Activated naive CD8-positive, alpha-beta T cell treated with anti-CD3 and anti-CD28 coated beads, Interleukin-2, amount 50 U/mL, for 16 hours (primary cell): ENCODE results near the gene GABPA.
"Not testable (repeated sequence)": the region's sequence is repeated elsewhere in the genome, so short reads cannot be mapped to it uniquely, and the experiment has no call there.

Source experiments
- DNase-seq: peaks from one replicate; pipeline ENCODE4 v3.0.0-alpha.2; 2020; ENCODE audit warnings: low read depth, low spot score

The GABPA gene

GRCh38 chr21:25734904-25735645 lies at the start of gene GABPA, which contains the start of gene ATP5PF:
GABPA (plus strand) TSS chr21:25734972; CDS start chr21:25741599, 6,627 bp downstream.
ATP5PF (minus strand) TSS chr21:25734904; CDS start chr21:25729794, 5,110 bp downstream.
- peak; percentile 94 for DNase-seq

GRCh38 chr21:25687787-25688186 lies 47.0 kb upstream of the GABPA start:
- no peak for DNase-seq

- DNase-seq, result no peak
These were observed 46.3 kb upstream of the GABPA start for GRCh38 chr21:25688275-25689155.

- DNase-seq, result no peak
These were observed 45.5 kb upstream of the GABPA start for GRCh38 chr21:25689226-25689625.

GRCh38 chr21:25691976-25692375 lies 42.8 kb upstream of the GABPA start:
- no peak for DNase-seq

GRCh38 chr21:25695461-25695860 lies 39.3 kb upstream of the GABPA start:
- not testable (repeated sequence) for DNase-seq

DNA sequence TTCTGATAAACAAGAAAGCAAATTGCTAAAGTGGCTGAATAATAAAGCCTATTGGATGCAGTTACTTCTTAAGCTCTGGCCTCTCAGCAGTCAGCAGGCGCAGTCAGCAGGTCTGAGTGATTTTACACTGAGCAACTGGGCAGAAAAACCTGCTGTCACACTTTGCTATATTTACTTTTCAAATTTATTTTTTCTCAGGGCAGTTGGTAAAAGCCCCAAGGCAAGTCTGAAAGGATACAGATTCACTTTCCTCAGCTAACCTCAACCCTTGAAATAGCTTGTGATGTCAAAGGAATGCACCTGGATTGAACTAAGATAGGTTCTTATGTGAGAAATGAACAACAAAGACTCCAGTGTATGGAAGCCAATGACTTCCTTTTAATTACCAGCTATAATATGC lies 34.0 kb upstream of the GABPA start:
- DNase-seq, result no peak

DNA sequence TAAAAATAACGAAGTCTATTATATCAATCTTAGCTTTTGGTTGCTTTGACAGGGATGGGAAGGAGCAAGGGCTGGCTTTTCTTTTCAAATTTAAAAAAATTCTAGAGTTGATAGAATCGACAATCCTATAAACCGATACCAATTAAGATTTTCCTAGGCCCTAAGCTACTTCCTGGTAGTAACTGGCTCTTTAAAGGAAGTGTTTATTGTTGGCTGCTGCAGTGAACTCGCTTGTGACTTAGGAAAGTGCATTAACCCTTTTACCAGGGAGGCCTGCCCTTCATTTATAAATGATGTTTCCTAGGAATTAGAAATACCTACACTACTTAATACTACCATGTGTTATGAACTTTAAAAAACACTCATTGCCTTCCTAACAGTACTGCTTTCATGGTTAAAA lies 33.2 kb upstream of the GABPA start:
- DNase-seq, result no peak

DNA sequence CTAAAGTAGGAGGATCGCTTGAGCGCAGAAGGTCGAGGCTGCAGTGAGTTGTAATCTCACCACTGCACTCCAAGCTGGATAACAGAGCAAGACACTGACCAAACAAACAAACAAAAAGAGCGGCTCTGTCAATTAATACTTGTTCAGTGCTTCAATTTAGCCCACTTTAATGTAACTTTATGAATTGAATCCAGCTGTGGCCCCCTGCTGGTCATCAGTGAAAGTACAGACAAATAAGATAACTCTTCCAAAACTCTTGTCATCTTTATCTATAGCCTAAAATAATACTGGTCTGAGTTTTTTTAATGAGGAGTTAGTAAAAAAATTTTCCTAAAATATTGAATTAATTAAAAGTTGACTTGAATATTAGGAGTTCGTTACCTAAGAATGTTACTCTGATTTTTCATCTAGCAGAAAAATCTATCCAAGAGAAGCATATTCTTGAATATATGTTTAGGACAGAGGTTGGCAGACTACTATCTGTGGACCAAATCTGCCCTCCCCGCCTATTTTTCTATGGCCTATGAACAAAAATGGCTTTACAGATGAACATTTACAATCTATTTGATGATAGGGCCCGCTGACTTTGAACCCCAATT lies 26.2 kb upstream of the GABPA start:
- DNase-seq, result peak; percentile 6

- no peak for DNase-seq
These were observed 25.0 kb upstream of the GABPA start for GRCh38 chr21:25709684-25710265.

- no peak for DNase-seq
These were observed 24.2 kb upstream of the GABPA start for GRCh38 chr21:25710550-25710949.

- not testable (repeated sequence) for DNase-seq
These were observed 20.7 kb upstream of the GABPA start for GRCh38 chr21:25714066-25714465.

- no peak for DNase-seq
These were observed 17.2 kb upstream of the GABPA start for GRCh38 chr21:25717491-25718147.

DNA sequence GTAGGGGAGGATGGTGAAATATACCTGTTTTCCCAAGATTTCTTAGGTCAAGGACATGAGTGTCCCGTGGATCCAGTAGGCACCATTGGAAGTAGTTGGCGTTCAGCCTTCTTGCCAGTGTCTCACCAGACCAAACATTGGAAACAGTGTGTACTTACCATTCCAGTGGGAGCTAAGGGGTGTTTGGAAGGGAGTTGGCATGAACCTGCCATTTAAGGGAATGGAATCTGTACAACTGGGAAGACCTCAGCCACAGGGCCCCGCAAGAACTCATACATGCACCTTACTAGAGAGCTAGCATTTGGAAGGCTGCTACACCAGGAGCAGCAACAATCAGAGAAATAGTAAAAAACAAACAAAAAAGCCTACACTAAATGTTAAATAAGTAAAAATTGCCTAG lies 12.8 kb upstream of the GABPA start:
- no peak for DNase-seq

- no peak for DNase-seq
These were observed 12.1 kb upstream of the GABPA start for GRCh38 chr21:25722631-25723030.

DNA sequence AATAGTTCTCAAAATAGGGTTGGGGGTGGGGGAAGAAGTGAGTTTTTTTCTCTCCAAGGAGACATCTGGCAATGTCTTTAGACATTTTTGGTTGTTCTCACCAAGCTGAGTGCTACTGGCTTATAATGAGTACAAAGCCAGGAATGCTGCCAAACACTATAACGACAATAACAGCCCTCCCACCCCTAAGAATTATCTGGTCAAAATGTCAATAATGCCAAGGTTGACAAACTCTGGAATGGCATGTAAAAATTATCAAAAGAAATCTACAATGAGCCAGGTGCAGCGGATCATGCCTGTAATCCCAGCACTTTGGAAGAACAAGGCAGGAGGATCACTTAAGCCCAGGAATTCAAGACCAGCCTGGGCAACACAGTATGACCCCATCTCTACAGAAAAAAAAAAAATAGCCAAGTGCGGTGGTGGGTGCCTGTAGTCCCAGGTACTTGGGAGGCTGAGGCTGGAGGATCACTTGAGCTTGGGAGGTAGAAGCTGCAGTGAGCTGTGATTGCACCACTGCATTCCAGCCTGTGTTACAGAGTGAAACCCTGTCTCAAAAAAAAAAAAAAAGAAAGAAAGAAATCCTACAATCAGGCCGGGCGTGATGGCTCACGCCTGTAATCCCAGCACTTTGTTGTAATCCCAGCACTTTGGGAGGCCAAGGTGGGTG lies 2.5 kb upstream of the GABPA start:
- no peak for DNase-seq

DNA sequence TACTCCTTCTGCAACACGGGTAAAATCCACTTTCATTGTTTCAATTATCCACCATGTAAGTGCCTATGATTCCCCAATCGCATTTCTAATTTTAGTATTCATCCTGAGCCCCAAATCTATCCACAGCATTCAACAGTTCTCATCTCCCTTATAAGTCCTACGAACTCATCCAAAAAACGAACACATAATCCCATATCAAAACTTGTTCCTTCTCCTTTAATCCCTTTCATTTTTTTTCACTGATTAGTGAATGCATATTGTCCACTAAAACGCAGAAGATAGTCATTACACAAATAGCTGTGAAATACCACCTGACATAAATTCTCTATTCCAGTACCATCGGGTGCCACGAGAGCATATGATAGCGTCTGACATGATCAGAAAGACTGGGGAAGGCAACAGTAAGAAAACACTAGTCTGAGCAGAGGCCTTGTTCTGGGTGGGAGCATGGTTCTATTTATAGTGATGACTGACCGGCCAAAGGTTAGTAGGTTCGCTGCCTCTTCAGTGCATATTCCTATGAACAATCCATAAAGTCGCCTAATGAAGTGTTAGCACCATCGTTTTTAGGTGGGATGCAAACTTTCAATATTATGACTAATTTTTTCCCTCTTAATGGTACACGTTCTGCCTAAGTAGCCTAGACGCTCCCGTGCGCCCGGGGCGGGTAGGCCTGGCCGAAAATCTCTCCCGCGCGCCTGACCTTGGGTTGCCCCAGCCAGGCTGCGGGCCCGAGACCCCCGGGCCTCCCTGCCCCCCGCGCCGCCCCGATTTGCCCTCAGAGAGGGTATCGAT lies 716 bp upstream of the GABPA start:
- DNase-seq, result peak; percentile 3

DNA sequence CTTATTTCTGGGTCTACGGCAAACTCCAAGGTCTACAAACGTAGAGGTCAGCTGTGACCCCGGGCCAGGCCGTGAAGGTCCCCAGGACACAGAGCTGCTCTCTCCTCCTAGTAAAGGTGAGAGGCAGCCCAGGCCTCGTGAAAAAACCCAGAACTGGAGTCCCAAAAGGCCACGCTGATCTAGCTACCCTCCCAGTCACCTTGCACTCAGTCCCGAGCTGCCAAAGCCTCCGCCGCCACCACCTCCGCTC lies 193 bp upstream of the GABPA start:
- DNase-seq, result no peak

DNA sequence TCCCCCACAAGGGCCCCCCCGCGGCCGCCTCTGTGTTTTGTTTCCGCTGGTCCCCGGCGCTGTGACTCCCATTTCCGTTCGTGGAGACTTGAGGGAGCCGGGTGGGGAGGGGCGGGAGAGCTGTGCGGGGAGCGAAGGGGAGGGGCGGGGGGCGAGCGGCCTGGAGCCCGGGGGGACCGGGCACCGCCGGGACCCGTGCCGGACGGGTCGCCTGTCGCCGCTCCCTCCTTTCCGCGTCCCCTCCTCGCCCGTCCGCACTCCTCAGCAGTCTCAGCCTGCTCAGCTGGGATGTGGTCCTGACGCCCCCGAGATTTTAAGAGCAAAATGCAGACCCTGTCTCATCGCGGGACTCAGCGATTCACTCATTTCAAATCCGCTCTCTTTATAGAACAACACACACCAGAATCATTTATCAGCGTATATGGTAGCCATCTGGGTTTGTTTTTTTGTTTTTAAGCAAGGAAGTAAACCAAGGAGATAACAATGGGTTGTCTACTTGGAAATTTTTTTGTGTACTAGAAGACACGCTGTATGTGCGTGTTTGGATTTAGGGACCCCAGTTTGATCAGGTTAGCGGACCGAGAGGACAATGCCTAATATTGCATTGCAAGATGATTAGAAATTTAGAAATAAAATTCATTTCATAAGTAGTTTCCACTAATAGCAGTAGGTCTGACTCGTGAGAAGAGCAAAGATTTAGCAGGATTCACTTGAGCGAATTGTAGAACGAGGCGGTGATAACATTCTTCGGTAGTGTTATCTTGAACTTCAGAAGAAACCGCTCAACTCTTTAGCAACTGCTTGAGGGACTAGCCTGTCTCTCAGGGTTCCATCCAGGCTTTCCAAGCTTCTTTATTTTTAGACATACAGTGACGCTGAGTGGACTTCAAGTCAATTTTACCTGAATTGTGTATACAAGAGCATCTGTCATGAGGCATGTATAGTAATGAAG lies 1.1 kb downstream of the GABPA start:
- DNase-seq, result peak; percentile 60
